ENCODE data around the gene CD47. TPM values are rescaled to one million over a fixed set of nuclear protein-coding genes. Genes with fewer than 3 reads are reported as not detected.

Gene CD47
- total and polyA plus RNA-seq, 12 donors = 24.2 to 108 (median 70.0) TPM

DNA sequence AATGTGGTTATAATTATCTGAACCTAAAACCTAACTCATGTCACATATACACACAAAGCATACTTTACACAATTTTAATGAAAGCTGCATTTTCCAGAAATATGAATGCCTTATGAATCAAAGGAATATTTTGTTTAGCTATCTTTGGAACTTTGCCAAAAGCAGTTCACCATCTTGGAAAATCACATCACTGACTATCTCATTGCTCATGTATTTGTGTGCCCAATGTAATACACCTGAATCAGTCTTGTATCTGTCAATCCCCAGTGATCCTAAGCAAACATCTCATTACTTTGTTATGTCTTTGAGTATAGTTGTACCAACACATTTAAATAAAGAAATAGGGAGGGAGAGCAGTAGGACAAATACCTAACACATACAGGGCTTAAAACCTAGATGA is 15.6 kb upstream of the CD47 start:
- H3K27me3 ChIP-seq = no peaks in the 10 kb centered on the region
- no peak overlapping the region for H3K27ac ChIP-seq
- H3K4me1 ChIP-seq (replicated peaks in 1 of 2) = no peaks in the 10 kb centered on the region
- intact Hi-C loops (cut with DNase I) = no loop called here
- H3K4me3 ChIP-seq = no peak overlapping the region
- no peak for TF ChIP-seq CTCF (IDR thresholded peaks at IDR 0.05)
- no peak for TF ChIP-seq POLR2A (IDR thresholded peaks at IDR 0.05)
- no peaks in the 10 kb centered on the region for H3K36me3 ChIP-seq (replicated peaks in 1 of 2)
- DNase-seq = no peak
- no peaks in the 10 kb centered on the region for H3K9me3 ChIP-seq (replicated peaks in 1 of 3)

DNA sequence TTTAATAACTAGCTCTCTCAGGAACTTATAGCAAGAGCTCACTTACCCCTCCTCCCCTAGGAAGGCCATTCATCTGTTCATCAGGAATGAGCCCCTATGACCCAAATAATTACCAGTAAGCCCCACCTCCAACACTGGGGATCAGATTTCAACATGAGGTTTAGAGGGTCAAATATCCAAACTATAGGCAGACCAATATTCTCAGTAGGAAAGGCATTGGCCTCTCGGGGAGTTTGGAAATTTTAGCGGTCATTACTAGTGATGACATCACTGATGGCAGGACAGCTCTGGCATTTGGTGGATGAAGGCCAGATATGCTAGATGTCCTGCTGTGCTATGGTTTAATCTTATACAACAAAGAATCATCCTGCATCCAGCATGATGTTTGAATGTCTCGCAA is 15.2 kb upstream of the CD47 start:
- H3K4me1 ChIP-seq (replicated peaks in 1 of 2) = no peaks in the 10 kb centered on the region
- 91 to 100% (median 96%) methylated on average over 3 of the region's 3 CpGs for WGBS, 4 donors
- TF ChIP-seq POLR2A (IDR thresholded peaks at IDR 0.05) (no peak), CTCF (IDR thresholded peaks at IDR 0.05) (no peak)
- DNase-seq = no peak
- H3K27ac ChIP-seq = no peak overlapping the region
- no peaks in the 10 kb centered on the region for H3K27me3 ChIP-seq
- intact Hi-C loops (cut with DNase I) = no loop called here
- no peaks in the 10 kb centered on the region for H3K9me3 ChIP-seq (replicated peaks in 1 of 3)
- H3K4me3 ChIP-seq = no peak overlapping the region
- H3K36me3 ChIP-seq (replicated peaks in 1 of 2) = no peaks in the 10 kb centered on the region

- Histone ChIP-seq H3K4me3 (no peak overlapping the region), H3K36me3 (replicated peaks in 1 of 2) (no peaks in the 10 kb centered on the region), H3K27me3 (no peaks in the 10 kb centered on the region), H3K9me3 (replicated peaks in 1 of 3) (no peaks in the 10 kb centered on the region), H3K4me1 (replicated peaks in 1 of 2) (no peaks in the 10 kb centered on the region), H3K27ac (no peak overlapping the region)
- 68 to 71% (median 68%) methylated on average over 11 of the region's 11 CpGs for WGBS, 4 donors
- intact Hi-C loops (cut with DNase I) = no loop called here
- DNase-seq = peak in 1 of 7 donors; percentile 29
- no peak for TF ChIP-seq POLR2A (IDR thresholded peaks at IDR 0.05)
- TF ChIP-seq CTCF (IDR thresholded peaks at IDR 0.05) = no peak
Measured at GRCh38 chr3:108103886-108104797, 13.3 kb upstream of the CD47 start.

- Histone ChIP-seq H3K27ac (no peak overlapping the region), H3K9me3 (replicated peaks in 1 of 3) (no peaks in the 10 kb centered on the region), H3K36me3 (replicated peaks in 1 of 2) (no peaks in the 10 kb centered on the region), H3K4me3 (no peak overlapping the region), H3K27me3 (no peaks in the 10 kb centered on the region), H3K4me1 (replicated peaks in 1 of 2) (no peaks in the 10 kb centered on the region)
- 75 to 82% (median 78%) methylated on average over 7 of the region's 7 CpGs for WGBS, 4 donors
- intact Hi-C loops (cut with DNase I) = no loop called here
- TF ChIP-seq POLR2A (IDR thresholded peaks at IDR 0.05) (no peak), CTCF (IDR thresholded peaks at IDR 0.05) (no peak)
- DNase-seq = no peak
Measured at GRCh38 chr3:108103040-108103751, 12.4 kb upstream of the CD47 start.
